T-helper 17 cell (primary cell): ENCODE data around the gene BAD. TPM values are rescaled to one million over a fixed set of nuclear protein-coding genes. Genes with fewer than 3 reads are reported as not detected.
A peak's percentile ranks its signal among the peaks of the same experiment; 100 is the strongest.

Source experiments
- ATAC-seq: fragments of 150-1000 bp; cut with Tn5 transposase; 2 replicates; pipeline ENCODE4 v1.10.0; 2021; ENCODE audit warnings: mild to moderate bottlenecking, moderate library complexity
- DNase-seq, 3 donors: peaks; one replicate each; pipeline versions ENCODE4 v3.0.0 to v3.0.0-alpha.2; 2020 to 2021
- H3K9me3 ChIP-seq: one replicate; pipeline ENCODE4 v1.7.0; 2013; ENCODE audit warnings: low read length, mild to moderate bottlenecking; ENCODE audit not compliant: control insufficient read depth, poor library complexity, severe bottlenecking
- H3K27ac Mint-ChIP-seq: one replicate; pipeline ENCODE4 v1.8.0; 2022; ENCODE audit warnings: mild to moderate bottlenecking, moderate library complexity, mixed read lengths
- H3K27me3 Mint-ChIP-seq: one replicate; pipeline ENCODE4 v1.8.0; 2022; ENCODE audit warnings: mixed read lengths
- H3K36me3 Mint-ChIP-seq: one replicate; pipeline ENCODE4 v1.8.0; 2022; ENCODE audit warnings: low read depth, mixed read lengths
- H3K4me1 Mint-ChIP-seq: one replicate; pipeline ENCODE4 v1.8.0; 2022; ENCODE audit warnings: mild to moderate bottlenecking, mixed read lengths
- H3K4me3 Mint-ChIP-seq: one replicate; pipeline ENCODE4 v1.8.0; 2022; ENCODE audit warnings: mild to moderate bottlenecking, moderate library complexity, mixed read lengths
- total RNA-seq, 4 donors: library from RNA in 2 of 4; stranded (reverse) in 2 of 4; gene quantifications; one replicate each; pipeline ENCODE4 v1.2.3 and lab custom pipeline; 2022 to 2026

Gene BAD
- total RNA-seq, 2 donors from 2014 or later = 46.3 to 47.0 TPM

- no peak overlapping the region for H3K27ac Mint-ChIP-seq
- H3K36me3 Mint-ChIP-seq = peaks cover 2% of the 10 kb centered on the region
- peaks cover 23% of the 10 kb centered on the region for H3K4me1 Mint-ChIP-seq
- DNase-seq (no peak), ATAC-seq (no peak)
- H3K4me3 Mint-ChIP-seq = peak overlapping the region; percentile 95
- no peaks in the 10 kb centered on the region for H3K27me3 Mint-ChIP-seq
- no peaks in the 10 kb centered on the region for H3K9me3 ChIP-seq
Measured at GRCh38 chr11:64244107-64244506, 40.4 kb downstream of the BAD start.

DNA sequence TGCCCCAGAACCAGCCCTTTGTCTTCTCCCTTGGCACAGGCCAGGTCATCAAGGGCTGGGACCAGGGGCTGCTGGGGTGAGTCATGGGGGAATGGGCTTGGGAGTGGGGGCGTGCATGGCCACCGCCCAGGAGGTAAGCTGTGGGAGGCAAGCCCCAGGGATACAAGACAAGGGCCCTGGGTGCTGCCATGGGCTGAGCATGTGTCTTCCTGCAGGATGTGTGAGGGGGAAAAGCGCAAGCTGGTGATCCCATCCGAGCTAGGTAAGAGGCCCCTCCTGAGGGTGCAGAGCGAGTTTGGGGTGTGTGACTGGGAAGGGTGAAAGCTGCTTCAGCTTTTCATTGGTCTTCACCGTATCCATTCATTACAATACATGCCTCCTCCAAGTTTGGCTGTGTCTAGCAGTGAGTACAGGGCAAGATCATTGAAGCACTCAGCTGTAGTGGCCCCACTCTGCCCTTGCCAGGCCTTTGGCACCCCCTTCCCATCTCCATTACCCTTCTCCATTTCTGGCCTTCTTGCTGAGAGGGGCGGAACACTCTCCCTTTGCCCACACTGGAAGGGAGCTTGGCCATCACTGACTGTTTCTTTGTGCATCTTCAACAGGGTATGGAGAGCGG, 41.1 kb downstream of the BAD start:
- H3K36me3 Mint-ChIP-seq = peaks cover 2% of the 10 kb centered on the region
- H3K27me3 Mint-ChIP-seq = no peaks in the 10 kb centered on the region
- H3K27ac Mint-ChIP-seq = peak overlapping the region; percentile 68
- ATAC-seq (no peak), DNase-seq (no peak)
- peak overlapping the region; percentile 95 for H3K4me3 Mint-ChIP-seq
- no peaks in the 10 kb centered on the region for H3K9me3 ChIP-seq
- H3K4me1 Mint-ChIP-seq = peaks cover 23% of the 10 kb centered on the region

GRCh38 chr11:64241491-64242374, 42.7 kb downstream of the BAD start:
- DNase-seq = peak in 2 of 3 donors; percentile 19 to 99
- H3K27ac Mint-ChIP-seq = peak overlapping the region; percentile 98

DNA sequence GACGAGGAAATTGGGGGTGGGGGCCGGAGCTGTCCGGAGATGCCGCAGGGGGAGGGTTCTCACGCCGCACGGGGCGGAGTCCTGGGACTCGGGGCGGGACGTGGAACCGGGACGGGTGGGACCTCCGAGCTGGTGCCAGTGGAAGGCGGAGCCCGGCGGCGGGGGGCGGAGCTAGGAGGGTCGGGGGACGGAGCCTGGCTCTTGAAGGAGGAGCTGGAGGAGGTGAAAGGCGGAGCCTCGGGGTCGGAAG, 43.3 kb downstream of the BAD start:
- Mint-ChIP-seq H3K27ac (peak overlapping the region; percentile 98), H3K4me3 (peak overlapping the region; percentile 95), H3K27me3 (no peaks in the 10 kb centered on the region), H3K36me3 (peaks cover 2% of the 10 kb centered on the region), H3K4me1 (peaks cover 26% of the 10 kb centered on the region)
- peak; percentile 85 for ATAC-seq
- peak in 2 of 3 donors; percentile 100 for DNase-seq
- no peaks in the 10 kb centered on the region for H3K9me3 ChIP-seq

More at GRCh38 chr11:64241491-64242374, 42.7 kb downstream of the BAD start:
- no peaks in the 10 kb centered on the region for H3K9me3 ChIP-seq
- Mint-ChIP-seq H3K4me3 (peak overlapping the region; percentile 95), H3K4me1 (peaks cover 26% of the 10 kb centered on the region), H3K36me3 (peaks cover 2% of the 10 kb centered on the region), H3K27me3 (no peaks in the 10 kb centered on the region)
- ATAC-seq = no peak

- peak within 1 kb of the TSS; percentile 98 for H3K27ac Mint-ChIP-seq
- no peaks in the 10 kb centered on the region for H3K27me3 Mint-ChIP-seq
- DNase-seq (peak; percentile 97 to 99 (median 98)), ATAC-seq (peak; percentile 75)
- H3K9me3 ChIP-seq = no peaks in the 10 kb centered on the region
- H3K4me1 Mint-ChIP-seq = peaks cover 23% of the 10 kb centered on the region
- H3K36me3 Mint-ChIP-seq = peaks cover 2% of the 10 kb centered on the region
- peak within 1 kb of the TSS; percentile 95 for H3K4me3 Mint-ChIP-seq
Measured at GRCh38 chr11:64240435-64241240, 43.8 kb downstream of the BAD start, which contains the start of gene FKBP2. TSS of gene FKBP2 (plus strand) at chr11:64241095. CDS start at chr11:64242388, 1,293 bp downstream.

DNA sequence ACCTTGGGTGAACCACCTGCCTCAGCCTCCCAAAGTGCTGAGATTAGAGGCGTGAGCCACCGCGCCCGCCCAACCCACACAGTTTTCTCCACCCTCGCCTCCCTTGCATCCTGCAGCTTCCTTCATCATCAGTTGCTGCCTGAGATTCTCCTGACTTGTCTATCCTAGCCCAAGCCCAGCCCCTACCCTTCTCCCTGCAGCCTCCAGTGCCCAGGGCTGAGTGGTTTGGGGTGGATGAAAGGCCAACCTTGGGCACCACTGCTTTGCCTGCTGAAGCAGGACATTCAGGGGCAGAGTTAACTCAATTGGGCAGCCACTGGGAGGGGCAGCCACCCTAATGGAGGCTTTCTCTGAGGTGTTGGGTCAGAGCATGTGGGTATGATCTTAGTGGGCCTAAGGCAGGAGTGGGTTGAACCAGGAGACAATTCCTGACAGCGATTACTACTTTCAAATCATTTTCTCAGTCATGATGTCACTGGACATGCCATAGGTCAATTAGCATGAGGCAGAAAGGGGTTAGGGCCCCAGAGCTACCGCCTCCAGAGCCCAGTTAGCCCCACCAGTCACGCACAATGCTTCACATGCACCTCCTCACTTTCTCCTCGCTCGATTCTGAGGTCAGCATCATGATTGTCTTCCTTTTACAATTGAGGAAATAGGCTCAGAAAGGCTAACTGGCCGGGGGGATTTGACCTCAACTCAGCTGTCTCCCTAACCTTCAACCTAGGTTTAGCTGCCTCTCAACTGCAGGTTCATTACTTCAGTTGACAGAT, 44.6 kb downstream of the BAD start:
- H3K36me3 Mint-ChIP-seq = peaks cover 2% of the 10 kb centered on the region
- DNase-seq = no peak

DNA sequence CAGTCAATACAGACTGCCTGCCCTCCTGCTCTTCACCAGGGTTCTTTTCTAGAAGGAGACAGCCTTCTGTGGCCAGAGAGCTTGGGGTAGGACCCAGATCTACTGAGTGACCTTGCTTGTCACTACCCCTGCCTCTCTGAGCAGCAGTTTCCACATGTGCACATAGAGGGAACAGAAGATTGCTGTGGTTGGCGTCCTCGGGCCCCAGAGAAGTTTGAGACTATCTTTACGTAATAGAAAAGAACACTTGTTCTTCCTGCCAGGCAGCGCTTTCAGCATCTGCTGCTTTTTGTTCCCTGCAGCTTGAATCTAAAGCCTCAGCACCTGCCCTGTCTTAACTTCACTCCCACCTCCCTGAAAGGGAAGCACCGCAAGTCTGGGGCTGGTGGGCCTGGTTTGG, 45.5 kb downstream of the BAD start:
- peaks cover 29% of the 10 kb centered on the region for H3K4me1 Mint-ChIP-seq
- H3K27ac Mint-ChIP-seq = peak overlapping the region; percentile 98
- DNase-seq (no peak), ATAC-seq (no peak)
- no peaks in the 10 kb centered on the region for H3K9me3 ChIP-seq
- no peaks in the 10 kb centered on the region for H3K27me3 Mint-ChIP-seq
- no peak overlapping the region for H3K4me3 Mint-ChIP-seq
- H3K36me3 Mint-ChIP-seq = peaks cover 2% of the 10 kb centered on the region

More for the DNA sequence above, 44.6 kb downstream of the BAD start:
- H3K9me3 ChIP-seq = no peaks in the 10 kb centered on the region
- H3K27me3 Mint-ChIP-seq = no peaks in the 10 kb centered on the region
- peak overlapping the region; percentile 95 for H3K4me3 Mint-ChIP-seq
- peak overlapping the region; percentile 98 for H3K27ac Mint-ChIP-seq
- H3K4me1 Mint-ChIP-seq = peaks cover 29% of the 10 kb centered on the region
- no peak for ATAC-seq

- ATAC-seq = no peak
- H3K9me3 ChIP-seq = no peaks in the 10 kb centered on the region
Measured at GRCh38 chr11:64238076-64238475, 46.4 kb downstream of the BAD start.

GRCh38 chr11:64237484-64237951, 46.9 kb downstream of the BAD start:
- H3K4me3 Mint-ChIP-seq = peak overlapping the region; percentile 77
- no peaks in the 10 kb centered on the region for H3K27me3 Mint-ChIP-seq
- ATAC-seq (no peak), DNase-seq (no peak)
- H3K27ac Mint-ChIP-seq = peak overlapping the region; percentile 98
- H3K36me3 Mint-ChIP-seq = peaks cover 2% of the 10 kb centered on the region
- peaks cover 23% of the 10 kb centered on the region for H3K4me1 Mint-ChIP-seq
- no peaks in the 10 kb centered on the region for H3K9me3 ChIP-seq

More at GRCh38 chr11:64238076-64238475, 46.4 kb downstream of the BAD start:
- Mint-ChIP-seq H3K27ac (peak overlapping the region; percentile 98), H3K27me3 (no peaks in the 10 kb centered on the region), H3K4me3 (no peak overlapping the region), H3K36me3 (peaks cover 2% of the 10 kb centered on the region), H3K4me1 (peaks cover 26% of the 10 kb centered on the region)
- DNase-seq = no peak

DNA sequence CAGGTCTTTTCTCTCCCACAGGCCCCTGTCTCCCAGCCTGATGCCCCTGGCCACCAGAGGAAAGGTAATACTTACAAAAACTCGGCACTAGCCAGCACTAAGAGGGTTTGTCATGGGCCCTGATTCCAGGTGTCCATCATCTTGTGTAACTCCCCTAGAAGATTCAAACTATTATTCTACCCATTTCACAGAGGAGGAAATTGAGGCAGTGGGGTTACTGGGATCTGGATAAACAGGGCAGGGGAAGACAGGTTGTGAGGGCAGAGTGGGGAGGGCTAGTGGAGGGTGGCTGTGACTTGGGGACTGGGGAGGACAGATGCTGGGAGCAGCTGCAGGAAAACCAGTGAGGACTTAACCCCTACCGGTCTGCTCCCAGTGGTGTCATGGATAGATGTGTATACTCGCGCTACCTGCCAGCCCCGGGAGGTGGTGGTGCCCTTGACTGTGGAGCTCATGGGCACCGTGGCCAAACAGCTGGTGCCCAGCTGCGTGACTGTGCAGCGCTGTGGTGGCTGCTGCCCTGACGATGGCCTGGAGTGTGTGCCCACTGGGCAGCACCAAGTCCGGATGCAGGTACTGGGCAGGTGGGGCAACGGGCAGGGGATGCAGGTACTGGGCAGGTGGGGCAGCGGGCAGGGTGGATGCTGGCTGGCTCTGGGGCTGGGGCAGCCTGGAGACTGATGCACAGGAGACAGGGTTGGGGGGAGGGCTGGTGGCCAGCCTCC, 48.9 kb downstream of the BAD start:
- Mint-ChIP-seq H3K4me1 (peaks cover 23% of the 10 kb centered on the region), H3K27me3 (no peaks in the 10 kb centered on the region), H3K27ac (peak overlapping the region; percentile 98), H3K36me3 (no peaks in the 10 kb centered on the region), H3K4me3 (peak overlapping the region; percentile 77)
- ATAC-seq = no peak
- no peak for DNase-seq
- no peaks in the 10 kb centered on the region for H3K9me3 ChIP-seq

GRCh38 chr11:64234647-64235379, 49.7 kb downstream of the BAD start:
- no peaks in the 10 kb centered on the region for H3K9me3 ChIP-seq
- H3K36me3 Mint-ChIP-seq = no peaks in the 10 kb centered on the region
- DNase-seq (peak; percentile 46 to 58 (median 57)), ATAC-seq (peak; percentile 65)
- no peaks in the 10 kb centered on the region for H3K27me3 Mint-ChIP-seq
- H3K4me1 Mint-ChIP-seq = peaks cover 21% of the 10 kb centered on the region
- peak overlapping the region; percentile 77 for H3K4me3 Mint-ChIP-seq
- peak overlapping the region; percentile 98 for H3K27ac Mint-ChIP-seq
